Lung (tissue), 12 donors: ENCODE results near the gene DIDO1. TPM values are rescaled to one million over a fixed set of nuclear protein-coding genes. Genes with fewer than 3 reads are reported as not detected.

Source experiments
- ATAC-seq: fragments of 200-7000 bp; cut with Tn5 transposase; one replicate; pipeline ENCODE4 v1.9.1; 2020; ENCODE audit warnings: moderate number of reproducible peaks; ENCODE audit not compliant: insufficient read depth, low FRiP score
- DNase-seq, 3 donors: peaks; one replicate each; pipeline ENCODE4 v3.0.0-alpha.2; 2013 to 2017
- H3K27ac ChIP-seq, 2 donors: one replicate each; pipeline ENCODE4 v1.5.1; 2013; ENCODE audit warnings: mild to moderate bottlenecking in 2 of 2, moderate library complexity in 2 of 2, control low read depth in 1 of 2, inconsistent platforms in 1 of 2, low read depth in 1 of 2, low read length in 1 of 2
- H3K27me3 ChIP-seq, 3 donors: one replicate each; pipeline ENCODE4 v1.5.1; 2013; ENCODE audit warnings: low read length in 2 of 3; ENCODE audit not compliant: control insufficient read depth in 3 of 3, insufficient read depth in 3 of 3
- H3K36me3 ChIP-seq, 4 donors: one replicate each; pipeline ENCODE4 v1.5.1; 2013; ENCODE audit warnings: low read length in 4 of 4, mild to moderate bottlenecking in 1 of 4, moderate library complexity in 1 of 4; ENCODE audit not compliant: control insufficient read depth in 4 of 4, insufficient read depth in 4 of 4
- H3K4me1 ChIP-seq, 5 donors: one replicate each; pipeline ENCODE4 v1.5.1; 2013; ENCODE audit warnings: low read length in 5 of 5, mild to moderate bottlenecking in 2 of 5, moderate library complexity in 1 of 5; ENCODE audit not compliant: control insufficient read depth in 5 of 5, insufficient read depth in 5 of 5
- H3K4me3 ChIP-seq: one replicate; pipeline ENCODE4 v1.5.1; 2013; ENCODE audit warnings: mild to moderate bottlenecking, control low read depth, moderate library complexity
- H3K9ac ChIP-seq, 2 donors: one replicate each; pipeline ENCODE4 v1.5.1; 2013; ENCODE audit warnings: low read length in 2 of 2, control low read depth in 1 of 2; ENCODE audit not compliant: insufficient read depth in 1 of 2
- H3K9me3 ChIP-seq, 4 donors: one replicate each; pipeline ENCODE4 v1.5.1; 2013; ENCODE audit warnings: low read length in 3 of 4, mild to moderate bottlenecking in 1 of 4, moderate library complexity in 1 of 4; ENCODE audit not compliant: control insufficient read depth in 4 of 4, insufficient read depth in 3 of 4
- WGBS, 2 donors: extraction: QIAGEN DNeasy Blood & Tissue Kit; methylation state at CpG; one replicate each; pipeline ENCODE4 v1.1.7; 2013; 5-methylcytosine and 5-hydroxymethylcytosine counted together
- polyA plus RNA-seq, 2 donors: library from polyadenylated mRNA; stranded (reverse); fragments of 200-250 nt; gene quantifications; one replicate each; pipeline ENCODE4 v1.2.1, GENCODE V29; 2013
- total RNA-seq, 2 donors: library from RNA; depleted of rRNA in 1 of 2; stranded (reverse); fragments of >200 nt in 1 of 2; gene quantifications; one replicate each; pipeline ENCODE4 v1.2.1, GENCODE V29; 2014 to 2021
- TF ChIP-seq, protein P1 (sequence below): IDR thresholded peaks from 2 replicates; pipeline ENCODE4 v1.5.1; 2012; ENCODE audit warnings: mild to moderate bottlenecking; ENCODE audit errors: control extremely low read depth, extremely low read depth
- donor health status: control.
- donor health status: control.
- donor health status: Bipolar disorder and iron deficiency.
- donor health status: healthy.
- donor health status: DM: yes; HTN: yes; CAD: no.

Gene DIDO1
- total and polyA plus RNA-seq, 4 donors, result 19.6 to 71.2 (median 35.8) TPM

DNA sequence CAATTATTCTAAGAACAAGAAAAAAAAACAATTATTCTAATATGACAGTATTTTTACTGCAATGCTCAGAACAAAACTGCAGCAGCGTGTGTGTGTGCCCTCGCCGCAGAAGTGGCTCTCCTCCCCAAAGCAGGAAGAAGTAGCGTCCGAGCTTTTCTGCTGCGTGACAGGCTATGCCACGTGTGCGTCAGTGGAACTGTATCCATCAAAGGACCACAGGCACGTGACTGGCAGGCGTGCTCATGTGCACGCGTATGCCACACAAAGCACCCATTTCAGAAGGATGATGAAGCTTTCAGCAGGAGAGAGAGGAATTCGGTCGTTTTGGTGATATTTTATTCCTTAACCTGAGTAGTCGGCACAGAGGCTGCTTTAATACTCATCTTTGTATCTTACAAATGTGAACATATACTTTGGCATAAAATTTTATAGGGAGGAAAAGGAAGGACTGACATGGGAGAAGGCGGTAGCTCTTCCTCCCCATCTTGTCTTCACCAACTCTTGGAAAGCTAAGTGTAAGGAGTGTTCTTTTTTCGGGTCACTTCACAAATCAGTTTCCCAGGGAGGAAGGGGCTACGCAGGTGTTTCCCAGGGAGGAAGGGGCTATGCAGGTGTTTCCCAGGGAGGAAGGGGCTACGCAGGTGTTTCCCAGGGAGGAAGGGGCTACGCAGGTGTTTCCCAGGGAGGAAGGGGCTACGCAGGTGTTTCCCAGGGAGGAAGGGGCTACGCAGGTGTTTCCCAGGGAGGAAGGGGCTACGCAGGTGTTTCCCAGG, 68.1 kb downstream of the DIDO1 start:
- no peak overlapping the region for H3K27ac ChIP-seq
- DNase-seq, result no peak

DNA sequence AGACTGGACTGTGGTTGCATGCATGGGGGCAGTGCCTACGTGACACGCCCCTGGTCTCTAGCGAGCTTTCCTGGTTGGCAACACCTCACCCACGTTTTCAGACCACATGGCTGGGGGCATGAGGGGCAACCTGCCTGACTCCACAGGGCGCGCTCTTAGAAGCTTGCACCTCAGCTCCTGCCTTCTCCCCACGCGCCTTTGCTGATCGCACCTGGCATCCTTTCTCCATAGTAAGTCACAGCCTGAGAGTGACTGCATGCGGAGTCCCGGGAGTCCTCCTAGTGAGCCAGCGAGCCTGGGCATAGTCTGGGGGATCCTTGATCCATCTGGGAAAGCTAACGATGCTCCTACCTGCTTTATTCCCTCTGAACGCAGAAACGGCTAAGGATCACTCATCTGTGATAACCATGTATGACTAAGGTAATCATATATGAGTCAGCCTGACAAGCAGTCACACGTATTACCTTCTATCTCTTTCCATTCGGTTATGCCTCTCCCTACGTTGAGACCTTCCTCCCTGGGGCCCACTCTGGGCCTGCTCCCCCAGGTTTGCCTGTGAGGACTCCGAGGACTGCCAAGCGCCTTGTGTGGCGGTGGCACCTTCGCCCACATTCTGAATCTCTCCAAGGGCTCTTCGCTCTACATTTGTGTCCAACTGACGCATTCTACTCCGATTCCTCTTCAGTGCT, 69.2 kb downstream of the DIDO1 start:
- Histone ChIP-seq H3K36me3 (peaks cover 3 to 18% (median 12%) of the 10 kb centered on the region in 4 donors), H3K4me3 (no peak overlapping the region), H3K27ac (no peak overlapping the region), H3K4me1 (peaks cover 0 to 11% (median 6%) of the 10 kb centered on the region in 5 donors), H3K27me3 (no peaks in the 10 kb centered on the region), H3K9ac (no peak overlapping the region), H3K9me3 (peaks cover 0 to 2% (median 0%) of the 10 kb centered on the region in 4 donors)
- no peak for DNase-seq
- no peak for ATAC-seq
- 96 to 97% methylated on average over 25 of the region's 25 CpGs for WGBS, 2 donors
- TF ChIP-seq, protein P1, sequence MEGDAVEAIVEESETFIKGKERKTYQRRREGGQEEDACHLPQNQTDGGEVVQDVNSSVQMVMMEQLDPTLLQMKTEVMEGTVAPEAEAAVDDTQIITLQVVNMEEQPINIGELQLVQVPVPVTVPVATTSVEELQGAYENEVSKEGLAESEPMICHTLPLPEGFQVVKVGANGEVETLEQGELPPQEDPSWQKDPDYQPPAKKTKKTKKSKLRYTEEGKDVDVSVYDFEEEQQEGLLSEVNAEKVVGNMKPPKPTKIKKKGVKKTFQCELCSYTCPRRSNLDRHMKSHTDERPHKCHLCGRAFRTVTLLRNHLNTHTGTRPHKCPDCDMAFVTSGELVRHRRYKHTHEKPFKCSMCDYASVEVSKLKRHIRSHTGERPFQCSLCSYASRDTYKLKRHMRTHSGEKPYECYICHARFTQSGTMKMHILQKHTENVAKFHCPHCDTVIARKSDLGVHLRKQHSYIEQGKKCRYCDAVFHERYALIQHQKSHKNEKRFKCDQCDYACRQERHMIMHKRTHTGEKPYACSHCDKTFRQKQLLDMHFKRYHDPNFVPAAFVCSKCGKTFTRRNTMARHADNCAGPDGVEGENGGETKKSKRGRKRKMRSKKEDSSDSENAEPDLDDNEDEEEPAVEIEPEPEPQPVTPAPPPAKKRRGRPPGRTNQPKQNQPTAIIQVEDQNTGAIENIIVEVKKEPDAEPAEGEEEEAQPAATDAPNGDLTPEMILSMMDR, result no peak

More for the DNA sequence above, 68.1 kb downstream of the DIDO1 start:
- peaks cover 3 to 13% (median 7%) of the 10 kb centered on the region in 4 donors for H3K36me3 ChIP-seq
- peaks cover 0 to 11% (median 6%) of the 10 kb centered on the region in 5 donors for H3K4me1 ChIP-seq
- no peak for ATAC-seq
- no peaks in the 10 kb centered on the region for H3K27me3 ChIP-seq
- WGBS, 2 donors, result 89 to 90% methylated on average over 18 to 20 of the region's 23 CpGs
- no peak overlapping the region for H3K9ac ChIP-seq
- H3K4me3 ChIP-seq, result no peak overlapping the region
- TF ChIP-seq, protein P1, result no peak
- peaks cover 0 to 2% (median 0%) of the 10 kb centered on the region in 4 donors for H3K9me3 ChIP-seq

DNA sequence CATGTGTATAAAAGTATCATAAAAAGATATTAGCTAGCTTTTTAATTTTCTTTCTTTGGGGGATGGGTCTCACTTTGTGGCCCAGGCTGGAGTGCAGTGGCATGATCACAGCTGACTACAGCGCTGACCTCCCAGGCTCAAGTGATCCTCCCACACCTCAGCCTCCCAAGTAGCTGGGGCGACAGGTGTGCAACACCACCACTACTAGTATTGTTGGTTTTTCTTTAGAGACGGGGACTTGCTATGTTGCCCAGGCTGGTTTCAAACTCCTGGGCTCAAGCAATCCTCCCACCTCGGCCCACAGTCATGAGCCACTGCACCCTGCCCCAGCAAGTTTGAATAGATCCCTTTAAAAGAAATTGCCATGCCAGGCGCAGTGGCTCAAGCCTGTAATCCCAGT, 71.2 kb downstream of the DIDO1 start:
- Histone ChIP-seq H3K9me3 (peaks cover 0 to 2% (median 0%) of the 10 kb centered on the region in 4 donors), H3K4me3 (no peak overlapping the region), H3K27me3 (no peaks in the 10 kb centered on the region), H3K27ac (peak overlapping the region in 1 of 2 donors; percentile 28), H3K36me3 (peaks cover 3 to 21% (median 12%) of the 10 kb centered on the region in 4 donors), H3K9ac (no peak overlapping the region), H3K4me1 (peaks cover 0 to 10% (median 2%) of the 10 kb centered on the region in 5 donors)
- TF ChIP-seq, protein P1, result no peak
- DNase-seq (no peak), ATAC-seq (no peak)
- 85 to 93% methylated on average over 5 of the region's 5 CpGs for WGBS, 2 donors
